ENCODE measurements around the gene ANKDD1A.

The ANKDD1A gene

GRCh38 chr15:64901141-64901540 lies 10.6 kb upstream of the ANKDD1A start:
- H3K4me3 Mint-ChIP-seq: no peak overlapping the region
- peaks cover 4% of the 10 kb centered on the region for H3K36me3 Mint-ChIP-seq (ENCODE audit: insufficient read depth)
- H3K27ac Mint-ChIP-seq (ENCODE audit: low read depth): no peak overlapping the region
- no peak for DNase-seq (ENCODE audit: low spot score in 2 of 2)
- peaks cover 57% of the 10 kb centered on the region for H3K4me1 Mint-ChIP-seq
- H3K9me3 Mint-ChIP-seq: peaks cover 6% of the 10 kb centered on the region
- no peaks in the 10 kb centered on the region for H3K27me3 Mint-ChIP-seq
- no peak for ATAC-seq (replicated peaks; ENCODE audit: extremely low read depth, poor library complexity, severe bottlenecking)

DNA sequence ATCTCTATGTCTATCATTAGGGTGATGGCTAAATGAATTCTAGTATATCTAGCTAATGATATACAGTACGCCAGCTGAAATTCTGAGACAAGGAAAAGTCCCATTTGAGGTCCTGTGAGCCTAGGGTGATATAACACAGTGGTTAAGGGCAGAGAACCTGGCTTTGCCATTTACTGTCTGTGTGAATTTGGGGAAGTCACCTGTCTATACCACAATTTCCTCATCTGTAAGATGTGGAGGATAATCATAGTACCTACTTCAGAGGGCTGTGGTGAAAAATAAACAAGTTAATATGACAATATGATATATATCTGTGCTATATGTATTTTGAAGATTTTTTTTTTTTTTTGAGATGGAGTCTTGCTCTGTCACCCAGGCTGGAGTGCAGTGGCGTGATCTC lies 9.8 kb upstream of the ANKDD1A start:
- peaks cover 4% of the 10 kb centered on the region for H3K36me3 Mint-ChIP-seq (ENCODE audit: insufficient read depth)
- no peak overlapping the region for H3K27ac Mint-ChIP-seq (ENCODE audit: low read depth)
- DNase-seq (ENCODE audit: low spot score in 2 of 2) (peak in 1 of 2 donors; percentile 35), ATAC-seq (replicated peaks; ENCODE audit: extremely low read depth, poor library complexity, severe bottlenecking) (peak; percentile 95)
- peaks cover 6% of the 10 kb centered on the region for H3K9me3 Mint-ChIP-seq
- peaks cover 53% of the 10 kb centered on the region for H3K4me1 Mint-ChIP-seq
- peak overlapping the region; percentile 20 for H3K4me3 Mint-ChIP-seq
- H3K27me3 Mint-ChIP-seq: no peaks in the 10 kb centered on the region

DNA sequence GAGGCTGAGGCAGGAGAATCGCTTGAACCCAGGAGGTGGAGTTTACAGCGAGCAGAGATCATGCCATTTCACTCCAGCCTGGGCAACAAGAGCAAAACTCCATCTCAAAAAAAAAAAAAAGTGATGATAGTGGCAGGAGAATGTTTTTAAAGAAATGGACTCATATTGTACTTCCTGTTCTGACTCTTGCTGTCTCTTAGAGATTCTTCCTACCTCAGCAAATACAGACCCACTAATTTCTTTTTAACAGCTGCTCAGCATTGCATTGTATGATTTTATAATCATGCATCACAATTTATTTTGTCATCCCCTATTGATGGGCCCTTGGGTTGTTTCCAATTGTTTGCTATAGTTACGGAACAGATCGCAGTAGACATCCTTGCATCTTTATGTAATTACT lies 8.8 kb upstream of the ANKDD1A start:
- Mint-ChIP-seq H3K36me3 (ENCODE audit: insufficient read depth) (peaks cover 4% of the 10 kb centered on the region), H3K9me3 (peaks cover 6% of the 10 kb centered on the region), H3K4me3 (no peak overlapping the region), H3K27ac (ENCODE audit: low read depth) (no peak overlapping the region), H3K27me3 (no peaks in the 10 kb centered on the region), H3K4me1 (peaks cover 48% of the 10 kb centered on the region)
- ATAC-seq (replicated peaks; ENCODE audit: extremely low read depth, poor library complexity, severe bottlenecking) (no peak), DNase-seq (ENCODE audit: low spot score in 2 of 2) (no peak)

- Mint-ChIP-seq H3K4me3 (no peak overlapping the region), H3K27me3 (no peaks in the 10 kb centered on the region), H3K27ac (ENCODE audit: low read depth) (no peak overlapping the region), H3K36me3 (ENCODE audit: insufficient read depth) (peaks cover 4% of the 10 kb centered on the region), H3K9me3 (peaks cover 6% of the 10 kb centered on the region), H3K4me1 (peaks cover 44% of the 10 kb centered on the region)
- DNase-seq (ENCODE audit: low spot score in 2 of 2): no peak
- no peak for ATAC-seq (replicated peaks; ENCODE audit: extremely low read depth, poor library complexity, severe bottlenecking)
Observed at GRCh38 chr15:64903326-64903950, 8.3 kb upstream of the ANKDD1A start.

GRCh38 chr15:64904189-64904588 lies 7.5 kb upstream of the ANKDD1A start:
- DNase-seq (ENCODE audit: low spot score in 2 of 2) (no peak), ATAC-seq (replicated peaks; ENCODE audit: extremely low read depth, poor library complexity, severe bottlenecking) (no peak)
- no peaks in the 10 kb centered on the region for H3K27me3 Mint-ChIP-seq
- no peak overlapping the region for H3K27ac Mint-ChIP-seq (ENCODE audit: low read depth)
- H3K36me3 Mint-ChIP-seq (ENCODE audit: insufficient read depth): peaks cover 4% of the 10 kb centered on the region
- no peak overlapping the region for H3K4me3 Mint-ChIP-seq
- peaks cover 6% of the 10 kb centered on the region for H3K9me3 Mint-ChIP-seq
- peaks cover 44% of the 10 kb centered on the region for H3K4me1 Mint-ChIP-seq

DNA sequence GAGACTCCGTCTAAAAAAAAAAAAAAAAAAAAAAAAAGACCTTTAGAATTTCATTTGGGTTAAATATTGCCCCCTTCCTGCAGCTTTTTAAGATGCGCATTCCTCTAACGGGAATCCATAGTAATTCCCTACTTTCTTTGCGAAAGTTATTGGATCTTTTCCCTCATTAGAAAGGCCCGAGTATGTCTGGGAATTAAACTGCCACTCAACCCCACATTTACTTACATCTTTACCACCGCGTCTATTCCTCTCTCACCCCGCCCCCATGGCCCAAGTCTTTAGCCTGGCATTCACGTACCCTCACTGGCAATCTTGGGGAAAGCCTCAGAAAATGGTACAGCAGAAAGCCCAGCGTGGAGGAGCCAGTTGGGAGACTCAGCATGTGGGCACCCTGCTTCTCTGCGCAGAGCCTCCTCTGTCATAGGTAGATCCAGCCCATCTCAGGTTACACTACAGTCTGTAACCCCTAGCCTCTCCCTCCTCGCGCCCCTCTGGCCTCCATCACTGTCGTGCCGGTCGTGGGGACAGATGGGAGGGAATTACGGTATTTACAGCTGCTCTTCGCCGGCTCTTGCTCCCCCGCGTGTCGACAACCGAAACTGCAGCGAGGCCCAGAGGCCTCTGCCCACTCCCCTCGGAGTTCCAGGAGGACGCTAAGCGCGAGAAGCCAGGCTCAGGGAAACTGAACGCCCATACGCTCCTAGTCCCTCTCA lies 6.4 kb upstream of the ANKDD1A start:
- H3K27ac Mint-ChIP-seq (ENCODE audit: low read depth): peak overlapping the region; percentile 75
- peak; percentile 57 to 60 for DNase-seq (ENCODE audit: low spot score in 2 of 2)

GRCh38 chr15:64905941-64906340 lies 5.8 kb upstream of the ANKDD1A start:
- Mint-ChIP-seq H3K27me3 (no peaks in the 10 kb centered on the region), H3K27ac (ENCODE audit: low read depth) (peak overlapping the region; percentile 75)
- no peak for ATAC-seq (replicated peaks; ENCODE audit: extremely low read depth, poor library complexity, severe bottlenecking)

More for the DNA sequence above, 6.4 kb upstream of the ANKDD1A start:
- H3K4me3 Mint-ChIP-seq: peak overlapping the region; percentile 72
- H3K27me3 Mint-ChIP-seq: no peaks in the 10 kb centered on the region
- peaks cover 44% of the 10 kb centered on the region for H3K4me1 Mint-ChIP-seq
- peaks cover 3% of the 10 kb centered on the region for H3K36me3 Mint-ChIP-seq (ENCODE audit: insufficient read depth)
- peaks cover 6% of the 10 kb centered on the region for H3K9me3 Mint-ChIP-seq
- no peak for ATAC-seq (replicated peaks; ENCODE audit: extremely low read depth, poor library complexity, severe bottlenecking)

GRCh38 chr15:64906402-64906801 lies 5.3 kb upstream of the ANKDD1A start:
- ATAC-seq (replicated peaks; ENCODE audit: extremely low read depth, poor library complexity, severe bottlenecking) (no peak), DNase-seq (ENCODE audit: low spot score in 2 of 2) (no peak)
- Mint-ChIP-seq H3K36me3 (ENCODE audit: insufficient read depth) (peaks cover 2% of the 10 kb centered on the region), H3K4me1 (peaks cover 51% of the 10 kb centered on the region), H3K9me3 (no peaks in the 10 kb centered on the region), H3K27me3 (no peaks in the 10 kb centered on the region), H3K27ac (ENCODE audit: low read depth) (no peak overlapping the region), H3K4me3 (no peak overlapping the region)

More at GRCh38 chr15:64905941-64906340, 5.8 kb upstream of the ANKDD1A start:
- peaks cover 2% of the 10 kb centered on the region for H3K36me3 Mint-ChIP-seq (ENCODE audit: insufficient read depth)
- H3K9me3 Mint-ChIP-seq: peaks cover 1% of the 10 kb centered on the region
- H3K4me3 Mint-ChIP-seq: no peak overlapping the region
- peaks cover 47% of the 10 kb centered on the region for H3K4me1 Mint-ChIP-seq
- DNase-seq (ENCODE audit: low spot score in 2 of 2): no peak

- ATAC-seq (replicated peaks; ENCODE audit: extremely low read depth, poor library complexity, severe bottlenecking): no peak
- no peak overlapping the region for H3K4me3 Mint-ChIP-seq
- H3K27ac Mint-ChIP-seq (ENCODE audit: low read depth): no peak overlapping the region
- no peak for DNase-seq (ENCODE audit: low spot score in 2 of 2)
- peaks cover 38% of the 10 kb centered on the region for H3K4me1 Mint-ChIP-seq
- no peaks in the 10 kb centered on the region for H3K27me3 Mint-ChIP-seq
- no peaks in the 10 kb centered on the region for H3K9me3 Mint-ChIP-seq
- peaks cover 2% of the 10 kb centered on the region for H3K36me3 Mint-ChIP-seq (ENCODE audit: insufficient read depth)
Observed at GRCh38 chr15:64907991-64908390, 3.7 kb upstream of the ANKDD1A start.

DNA sequence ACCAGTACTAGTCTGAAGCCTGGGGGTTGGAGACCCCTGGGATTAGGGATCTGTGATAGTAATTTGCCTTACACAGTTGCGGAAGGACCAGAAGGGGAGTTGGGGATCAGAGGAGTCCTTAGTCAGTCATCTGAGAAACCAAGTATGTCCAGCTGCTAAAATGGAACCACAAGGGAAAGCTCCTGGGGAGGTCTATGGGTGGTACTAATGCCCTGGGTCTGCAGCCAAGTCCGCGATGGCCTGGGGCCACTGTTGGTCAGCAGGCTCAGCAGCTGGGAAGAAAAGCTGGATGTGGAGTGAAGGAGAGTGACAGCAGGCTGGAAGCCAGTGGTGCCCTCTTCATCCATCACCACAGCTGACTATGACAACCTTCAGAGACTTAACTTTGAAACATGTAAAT lies 2.2 kb upstream of the ANKDD1A start:
- ATAC-seq (replicated peaks; ENCODE audit: extremely low read depth, poor library complexity, severe bottlenecking) (no peak), DNase-seq (ENCODE audit: low spot score in 2 of 2) (no peak)
- Mint-ChIP-seq H3K36me3 (ENCODE audit: insufficient read depth) (peaks cover 4% of the 10 kb centered on the region), H3K27me3 (no peaks in the 10 kb centered on the region), H3K4me3 (no peak overlapping the region), H3K9me3 (no peaks in the 10 kb centered on the region), H3K4me1 (peaks cover 25% of the 10 kb centered on the region), H3K27ac (ENCODE audit: low read depth) (no peak overlapping the region)

DNA sequence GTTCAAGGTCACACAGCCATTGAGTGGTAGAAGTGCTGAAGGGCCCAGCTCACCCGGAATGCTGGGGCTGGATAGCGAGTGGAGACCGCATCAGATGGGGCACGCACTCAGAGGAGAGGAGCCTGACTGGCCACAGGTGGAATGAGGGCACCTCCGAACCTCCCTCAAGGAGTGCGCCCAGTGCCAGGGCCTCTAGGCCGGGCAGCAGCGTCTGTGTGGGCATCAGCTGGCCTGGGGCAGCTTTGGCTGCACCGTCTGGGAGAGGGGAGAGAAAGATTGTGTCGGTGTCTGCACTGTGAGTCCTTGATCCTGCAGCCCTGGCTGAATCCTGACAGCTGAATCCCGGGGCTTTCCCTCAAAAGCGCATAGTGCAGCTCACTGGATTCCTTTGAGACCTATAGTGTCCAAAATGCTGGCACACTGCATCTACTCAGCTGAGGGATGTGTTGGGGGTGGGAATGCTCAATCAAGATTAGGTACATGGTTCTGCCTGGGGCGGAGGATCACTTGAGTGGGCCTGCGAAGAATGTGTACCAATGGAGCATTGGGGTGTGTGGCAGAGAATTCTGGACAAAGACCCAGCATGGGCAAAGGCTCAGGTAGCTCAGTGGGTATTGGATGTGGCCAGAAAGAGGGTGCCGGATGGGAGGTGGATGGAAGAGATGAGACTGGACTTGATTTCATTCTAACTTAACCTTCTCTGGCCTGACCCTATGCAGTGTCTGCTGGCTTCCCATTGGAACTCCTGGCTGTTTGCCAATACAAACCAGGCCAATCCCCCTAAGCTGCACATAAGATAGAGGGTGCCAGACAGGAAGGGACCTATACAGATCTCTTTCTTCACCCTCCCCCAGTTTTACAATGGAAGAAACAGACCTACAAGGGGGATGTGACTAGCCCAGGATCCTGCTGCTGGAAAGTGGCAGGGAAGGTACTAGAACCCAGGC lies 950 bp downstream of the ANKDD1A start:
- Mint-ChIP-seq H3K27ac (ENCODE audit: low read depth) (peak overlapping the region; percentile 22), H3K9me3 (no peaks in the 10 kb centered on the region), H3K4me1 (peaks cover 19% of the 10 kb centered on the region), H3K27me3 (no peaks in the 10 kb centered on the region), H3K4me3 (no peak overlapping the region), H3K36me3 (ENCODE audit: insufficient read depth) (peaks cover 3% of the 10 kb centered on the region)
- ATAC-seq (replicated peaks; ENCODE audit: extremely low read depth, poor library complexity, severe bottlenecking) (no peak), DNase-seq (ENCODE audit: low spot score in 2 of 2) (no peak)

- H3K27ac Mint-ChIP-seq (ENCODE audit: low read depth): peak overlapping the region; percentile 32
- DNase-seq (ENCODE audit: low spot score in 2 of 2) (no peak), ATAC-seq (replicated peaks; ENCODE audit: extremely low read depth, poor library complexity, severe bottlenecking) (no peak)
- H3K9me3 Mint-ChIP-seq: no peaks in the 10 kb centered on the region
- H3K36me3 Mint-ChIP-seq (ENCODE audit: insufficient read depth): peaks cover 3% of the 10 kb centered on the region
- H3K4me3 Mint-ChIP-seq: no peak overlapping the region
- H3K27me3 Mint-ChIP-seq: no peaks in the 10 kb centered on the region
- peaks cover 19% of the 10 kb centered on the region for H3K4me1 Mint-ChIP-seq
Observed at GRCh38 chr15:64915518-64916227, 4.0 kb downstream of the ANKDD1A start.

Data from central memory CD8-positive, alpha-beta T cell (primary cell).